ENCODE results near the gene TCF7L1. TPM values are rescaled to one million over a fixed set of nuclear protein-coding genes. Genes with fewer than 3 reads are reported as not detected.
A peak's percentile ranks its signal among the peaks of the same experiment; 100 is the strongest.

The TCF7L1 gene
- total RNA-seq, 4 donors from 2014 or later = 0.75 to 2.9 (median 1.1) TPM

- no peaks in the 10 kb centered on the region for H3K36me3 ChIP-seq
- H3K27ac ChIP-seq = no peak overlapping the region
- H3K27me3 ChIP-seq = no peaks in the 10 kb centered on the region
- DNase-seq = peak; percentile 39
- 61 to 72% methylated on average over 7 to 22 of the region's 24 CpGs for WGBS, 2 donors (ENCODE audit: low coverage in 1 of 2)
- peaks cover 5 to 9% (median 6%) of the 10 kb centered on the region in 4 donors for H3K4me1 ChIP-seq
- in situ Hi-C loops (cut with MboI; ENCODE audit: low pct_ligation_motif_present in 1 of 4, low pct_unique_long_range_greater_than_20kb in 1 of 4, low sequenced_read_pairs in 3 of 4) (no loop called here), intact Hi-C loops (cut with DNase I; ENCODE audit: low total_unique reads) (loop anchor here (10.0 kb wide), 1 partner anchor 109 kb away; the partner anchor contains the start of gene TCF7L1)
- no peak overlapping the region for H3K4me3 ChIP-seq
- TF ChIP-seq CTCF (IDR thresholded peaks at IDR 0.05) (peak; percentile 33 to 49 (median 43)), EP300 (IDR thresholded peaks at IDR 0.05; ENCODE audit: low read depth) (no peak)
- no peaks in the 10 kb centered on the region for H3K9me3 ChIP-seq
Observed at GRCh38 chr2:85243101-85244072, 110.2 kb downstream of the TCF7L1 start.

GRCh38 chr2:85244828-85245227 is 111.6 kb downstream of the TCF7L1 start:
- WGBS, 2 donors (ENCODE audit: low coverage in 1 of 2) = 69 to 82% methylated on average over 5 to 7 of the region's 7 CpGs
- Histone ChIP-seq H3K27ac (no peak overlapping the region), H3K36me3 (no peaks in the 10 kb centered on the region), H3K4me1 (peaks cover 19 to 24% (median 19%) of the 10 kb centered on the region in 4 donors), H3K9me3 (no peaks in the 10 kb centered on the region), H3K4me3 (no peak overlapping the region), H3K27me3 (no peaks in the 10 kb centered on the region)
- no peak for TF ChIP-seq POLR2A (IDR thresholded peaks at IDR 0.05)
- TF ChIP-seq CTCF (IDR thresholded peaks at IDR 0.05) = no peak
- TF ChIP-seq POLR2AphosphoS5 (IDR thresholded peaks at IDR 0.05) = no peak
- TF ChIP-seq EP300 (IDR thresholded peaks at IDR 0.05; ENCODE audit: low read depth) = no peak
- intact Hi-C loops (cut with DNase I; ENCODE audit: low total_unique reads) = loop anchor here (10.0 kb wide), 1 partner anchor 110 kb away; the partner anchor contains the start of gene TCF7L1
- DNase-seq = no peak
- in situ Hi-C loops (cut with MboI; ENCODE audit: low pct_ligation_motif_present in 1 of 4, low pct_unique_long_range_greater_than_20kb in 1 of 4, low sequenced_read_pairs in 3 of 4) = no loop called here

- 87 to 100% methylated on average over 2 to 4 of the region's 4 CpGs for WGBS, 2 donors (ENCODE audit: low coverage in 1 of 2)
Observed at GRCh38 chr2:85245891-85246290, 112.7 kb downstream of the TCF7L1 start.

More at GRCh38 chr2:85245891-85246290, 112.7 kb downstream of the TCF7L1 start:
- Histone ChIP-seq H3K27ac (no peak overlapping the region), H3K9me3 (no peaks in the 10 kb centered on the region), H3K36me3 (no peaks in the 10 kb centered on the region), H3K27me3 (no peaks in the 10 kb centered on the region), H3K4me1 (peaks cover 19 to 27% (median 21%) of the 10 kb centered on the region in 4 donors), H3K4me3 (no peak overlapping the region)
- no peak for TF ChIP-seq EP300 (IDR thresholded peaks at IDR 0.05; ENCODE audit: low read depth)
- no peak for TF ChIP-seq POLR2A (IDR thresholded peaks at IDR 0.05)
- TF ChIP-seq POLR2AphosphoS5 (IDR thresholded peaks at IDR 0.05) = no peak
- TF ChIP-seq CTCF (IDR thresholded peaks at IDR 0.05) = no peak
- no peak for DNase-seq
- intact Hi-C loops (cut with DNase I; ENCODE audit: low total_unique reads) = loop anchor here (10.0 kb wide), 1 partner anchor 111 kb away; the partner anchor contains the start of gene TCF7L1
- in situ Hi-C loops (cut with MboI; ENCODE audit: low pct_ligation_motif_present in 1 of 4, low pct_unique_long_range_greater_than_20kb in 1 of 4, low sequenced_read_pairs in 3 of 4) = no loop called here
